Suprapubic skin (tissue), 3 donors: ENCODE measurements around the gene PTK7.
"Not testable (repeated sequence)": the region's sequence is repeated elsewhere in the genome, so short reads cannot be mapped to it uniquely, and the experiment has no call there.

ENCODE experiments used
- POLR2AphosphoS5 ChIP-seq, 3 donors: sonication (generic); formaldehyde crosslinking; IDR thresholded peaks; one replicate each; pipeline ENCODE4 v1.6.1; 2017; ENCODE audit warnings: antibody characterized with exemption in 3 of 3
- TF ChIP-seq, protein P1 (sequence below), 2 donors: fragments of 200-600 bp in 1 of 2; fragments of 450-650 bp in 1 of 2; sonication (generic) in 1 of 2; IDR thresholded peaks; one replicate each; pipeline ENCODE4 v1.5.1; 2016 to 2019; ENCODE audit warnings: antibody characterized with exemption in 2 of 2, mild to moderate bottlenecking in 1 of 2, moderate library complexity in 1 of 2

DNA sequence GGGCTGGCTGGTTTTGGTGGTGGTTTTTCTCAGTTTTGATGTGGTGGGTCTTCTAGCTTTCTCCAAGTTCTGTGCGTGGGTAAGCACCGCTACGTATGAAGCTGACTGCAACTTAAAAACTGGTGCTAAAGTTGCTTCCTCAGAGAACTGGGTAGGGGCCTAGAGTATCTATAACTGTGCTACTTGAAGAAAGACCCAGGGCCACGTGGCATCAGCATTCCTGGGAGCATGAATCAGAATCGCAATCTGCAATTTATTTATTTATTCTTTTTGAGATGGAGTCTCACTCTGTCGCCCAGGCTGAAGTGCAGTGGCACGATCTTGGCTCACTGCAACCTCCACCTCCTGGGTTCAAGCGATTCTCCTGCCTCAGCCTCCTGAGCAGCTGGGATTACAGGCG is 5.8 kb downstream of the PTK7 start:
- TF ChIP-seq POLR2AphosphoS5 (IDR thresholded peaks at IDR 0.05): not testable (repeated sequence)
- TF ChIP-seq, protein P1, sequence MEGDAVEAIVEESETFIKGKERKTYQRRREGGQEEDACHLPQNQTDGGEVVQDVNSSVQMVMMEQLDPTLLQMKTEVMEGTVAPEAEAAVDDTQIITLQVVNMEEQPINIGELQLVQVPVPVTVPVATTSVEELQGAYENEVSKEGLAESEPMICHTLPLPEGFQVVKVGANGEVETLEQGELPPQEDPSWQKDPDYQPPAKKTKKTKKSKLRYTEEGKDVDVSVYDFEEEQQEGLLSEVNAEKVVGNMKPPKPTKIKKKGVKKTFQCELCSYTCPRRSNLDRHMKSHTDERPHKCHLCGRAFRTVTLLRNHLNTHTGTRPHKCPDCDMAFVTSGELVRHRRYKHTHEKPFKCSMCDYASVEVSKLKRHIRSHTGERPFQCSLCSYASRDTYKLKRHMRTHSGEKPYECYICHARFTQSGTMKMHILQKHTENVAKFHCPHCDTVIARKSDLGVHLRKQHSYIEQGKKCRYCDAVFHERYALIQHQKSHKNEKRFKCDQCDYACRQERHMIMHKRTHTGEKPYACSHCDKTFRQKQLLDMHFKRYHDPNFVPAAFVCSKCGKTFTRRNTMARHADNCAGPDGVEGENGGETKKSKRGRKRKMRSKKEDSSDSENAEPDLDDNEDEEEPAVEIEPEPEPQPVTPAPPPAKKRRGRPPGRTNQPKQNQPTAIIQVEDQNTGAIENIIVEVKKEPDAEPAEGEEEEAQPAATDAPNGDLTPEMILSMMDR (IDR thresholded peaks at IDR 0.05): not testable (repeated sequence)
